ENCODE measurements around the gene LRRC72. TPM values are rescaled to one million over a fixed set of nuclear protein-coding genes. Genes with fewer than 3 reads are reported as not detected.
"Not testable (repeated sequence)": the region's sequence is repeated elsewhere in the genome, so short reads cannot be mapped to it uniquely, and the experiment has no call there.

The LRRC72 gene
- total RNA-seq, 1 experiment from 2014 or later = not detected

GRCh38 chr7:16535500-16535899 is 8.9 kb downstream of the LRRC72 start:
- Histone ChIP-seq H4K91ac (ENCODE audit: insufficient read length, low read depth, low read length) (no peak overlapping the region), H3K79me1 (ENCODE audit: insufficient read depth, low read depth, low read length, poor library complexity, severe bottlenecking) (no peaks in the 10 kb centered on the region), H3K18ac (ENCODE audit: insufficient read length, low read depth, low read length) (no peak overlapping the region), H2AFZ (ENCODE audit: low read length) (no peak overlapping the region), H4K20me1 (ENCODE audit: control insufficient read depth, insufficient read depth, insufficient read length) (no peaks in the 10 kb centered on the region), H3K9ac (ENCODE audit: extremely low read depth, insufficient read length, low read length) (no peak overlapping the region), H3K4ac (ENCODE audit: low read depth, low read length) (no peak overlapping the region), H2BK5ac (ENCODE audit: insufficient read length, low read length) (no peak overlapping the region), H3K27me3 (ENCODE audit: insufficient read depth, low read length) (no peaks in the 10 kb centered on the region), H3K27ac (ENCODE audit: insufficient read length, low read depth, low read length) (no peak overlapping the region), H3K4me1 (ENCODE audit: insufficient read depth, low read length) (no peaks in the 10 kb centered on the region), H2BK20ac (ENCODE audit: low read depth, low read length, poor library complexity, severe bottlenecking) (no peak overlapping the region), H3T11ph (ENCODE audit: low read length) (no peak overlapping the region), H2BK120ac (ENCODE audit: low read depth, low read length, poor library complexity, severe bottlenecking) (no peak overlapping the region), H3K23me2 (ENCODE audit: insufficient read length, low read depth, low read length, poor library complexity, severe bottlenecking) (no peaks in the 10 kb centered on the region), H3K23ac (ENCODE audit: insufficient read length, low read depth, low read length) (no peak overlapping the region), H3K79me2 (ENCODE audit: insufficient read depth, low read length) (no peaks in the 10 kb centered on the region), H2AK5ac (ENCODE audit: insufficient read length, low read length) (no peak overlapping the region), H3K56ac (ENCODE audit: insufficient read length, low read depth, low read length) (no peak overlapping the region), H3K4me2 (ENCODE audit: insufficient read depth, insufficient read length, low read length) (no peak overlapping the region), H2BK12ac (ENCODE audit: insufficient read length, low read depth, low read length) (no peak overlapping the region), H2BK15ac (ENCODE audit: low read depth, low read length) (no peak overlapping the region), H3K14ac (ENCODE audit: insufficient read depth, low read length) (no peak overlapping the region), H4K5ac (ENCODE audit: insufficient read length, low read depth, low read length) (no peak overlapping the region), H3K9me3 (ENCODE audit: control insufficient read depth, low read depth, low read length) (no peaks in the 10 kb centered on the region), H4K8ac (replicated peaks; ENCODE audit: insufficient read length, low read depth, low read length) (no peak overlapping the region)
- Mint-ChIP-seq H3K27ac (no peak overlapping the region), H3K36me3 (ENCODE audit: insufficient read depth in 1 of 3, low read depth in 3 of 3) (no peaks in the 10 kb centered on the region), H3K4me3 (no peak overlapping the region), H3K27me3 (ENCODE audit: low read depth) (no peaks in the 10 kb centered on the region), H3K9me3 (no peaks in the 10 kb centered on the region), H3K4me1 (no peaks in the 10 kb centered on the region)
- DNase-seq = no peak
- WGBS (ENCODE audit: extremely low coverage, insufficient read length, low lambda C conversion rate) = no CpG with 5 or more reads among the region's 2 CpGs
- no peak for TF ChIP-seq CTCF (conservative IDR thresholded peaks at IDR 0.05)

DNA sequence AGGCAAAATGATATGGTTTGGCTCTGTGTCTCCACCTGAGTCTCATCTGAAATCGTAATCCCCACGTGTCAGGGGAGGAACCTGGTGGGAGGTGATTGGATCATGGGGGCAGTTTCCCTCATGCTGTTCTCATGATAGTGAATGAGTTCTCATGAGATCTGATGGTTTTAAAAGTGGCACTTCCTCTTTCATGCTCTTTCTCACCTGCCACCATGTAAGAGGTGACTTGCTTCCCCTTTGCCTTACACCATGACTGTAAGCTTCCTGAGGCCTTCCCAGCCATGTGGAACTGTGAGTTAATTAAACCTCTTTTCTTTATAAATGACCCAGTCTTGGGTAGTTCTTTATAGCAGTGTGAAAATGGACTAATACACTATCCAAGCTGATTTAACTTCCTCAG is 13.9 kb downstream of the LRRC72 start:
- not testable (repeated sequence) for DNase-seq, H3K4me3 Mint-ChIP-seq

More for the DNA sequence above, 13.9 kb downstream of the LRRC72 start:
- not testable (repeated sequence) for H3K14ac ChIP-seq (ENCODE audit: insufficient read depth, low read length); H2BK15ac ChIP-seq (ENCODE audit: low read depth, low read length); H2BK120ac ChIP-seq (ENCODE audit: low read depth, low read length, poor library complexity, severe bottlenecking); H2BK20ac ChIP-seq (ENCODE audit: low read depth, low read length, poor library complexity, severe bottlenecking); H2AK5ac ChIP-seq (ENCODE audit: insufficient read length, low read length); H3K27ac ChIP-seq (ENCODE audit: insufficient read length, low read depth, low read length); H3K56ac ChIP-seq (ENCODE audit: insufficient read length, low read depth, low read length); H3K4me1 ChIP-seq (ENCODE audit: insufficient read depth, low read length); H4K91ac ChIP-seq (ENCODE audit: insufficient read length, low read depth, low read length); H2BK5ac ChIP-seq (ENCODE audit: insufficient read length, low read length); H3K9me3 ChIP-seq (ENCODE audit: control insufficient read depth, low read depth, low read length); H4K20me1 ChIP-seq (ENCODE audit: control insufficient read depth, insufficient read depth, insufficient read length); H3K79me1 ChIP-seq (ENCODE audit: insufficient read depth, low read depth, low read length, poor library complexity, severe bottlenecking); H3K23me2 ChIP-seq (ENCODE audit: insufficient read length, low read depth, low read length, poor library complexity, severe bottlenecking); H3K9me3 Mint-ChIP-seq; H2AFZ ChIP-seq (ENCODE audit: low read length); H3T11ph ChIP-seq (ENCODE audit: low read length); H3K4me1 Mint-ChIP-seq; H3K9ac ChIP-seq (ENCODE audit: extremely low read depth, insufficient read length, low read length); H3K27me3 ChIP-seq (ENCODE audit: insufficient read depth, low read length); H3K27me3 Mint-ChIP-seq (ENCODE audit: low read depth); H2BK12ac ChIP-seq (ENCODE audit: insufficient read length, low read depth, low read length); H3K27ac Mint-ChIP-seq; H3K36me3 Mint-ChIP-seq (ENCODE audit: insufficient read depth in 1 of 3, low read depth in 3 of 3); H3K18ac ChIP-seq (ENCODE audit: insufficient read length, low read depth, low read length); H3K4ac ChIP-seq (ENCODE audit: low read depth, low read length); H4K8ac ChIP-seq (replicated peaks; ENCODE audit: insufficient read length, low read depth, low read length); H4K5ac ChIP-seq (ENCODE audit: insufficient read length, low read depth, low read length); H3K4me2 ChIP-seq (ENCODE audit: insufficient read depth, insufficient read length, low read length); H3K79me2 ChIP-seq (ENCODE audit: insufficient read depth, low read length); H3K23ac ChIP-seq (ENCODE audit: insufficient read length, low read depth, low read length)
- WGBS (ENCODE audit: extremely low coverage, insufficient read length, low lambda C conversion rate) = no CpG with 5 or more reads among the region's 2 CpGs
